Left kidney (tissue), 2 donors: ENCODE results near the gene INVS. TPM values are rescaled to one million over a fixed set of nuclear protein-coding genes. Genes with fewer than 3 reads are reported as not detected.

ENCODE experiments used
- DNase-seq: peaks from one replicate; pipeline ENCODE4 v3.0.0-alpha.2; 2013
- polyA plus RNA-seq: library from polyadenylated mRNA; unstranded; fragments of 120-200 nt; gene quantifications from one replicate; pipeline ENCODE4 v1.2.1, GENCODE V29; 2013; ENCODE audit not compliant: insufficient read length

The INVS gene
- polyA plus RNA-seq, 1 donor, result 28.9 TPM

DNA sequence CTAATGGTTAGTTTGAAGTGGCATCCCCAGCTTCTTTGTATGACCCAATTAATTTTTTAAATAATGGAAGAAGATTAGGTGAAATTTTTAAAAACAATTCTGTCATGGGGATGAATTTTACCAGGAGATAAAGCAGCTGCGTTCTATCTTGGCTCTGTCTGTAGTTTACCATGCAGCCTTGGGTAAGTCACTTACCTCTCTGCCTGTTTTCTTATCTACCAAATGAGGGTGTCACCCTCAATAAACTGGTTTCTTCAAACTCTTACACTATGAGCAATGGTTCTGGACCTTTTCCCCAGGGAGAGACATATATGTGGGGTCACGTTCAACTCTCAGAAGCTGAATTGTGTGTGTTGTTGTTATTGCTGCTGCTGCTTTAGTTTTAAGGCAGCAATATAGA lies 182.0 kb downstream of the INVS start:
- DNase-seq, result no peak

DNA sequence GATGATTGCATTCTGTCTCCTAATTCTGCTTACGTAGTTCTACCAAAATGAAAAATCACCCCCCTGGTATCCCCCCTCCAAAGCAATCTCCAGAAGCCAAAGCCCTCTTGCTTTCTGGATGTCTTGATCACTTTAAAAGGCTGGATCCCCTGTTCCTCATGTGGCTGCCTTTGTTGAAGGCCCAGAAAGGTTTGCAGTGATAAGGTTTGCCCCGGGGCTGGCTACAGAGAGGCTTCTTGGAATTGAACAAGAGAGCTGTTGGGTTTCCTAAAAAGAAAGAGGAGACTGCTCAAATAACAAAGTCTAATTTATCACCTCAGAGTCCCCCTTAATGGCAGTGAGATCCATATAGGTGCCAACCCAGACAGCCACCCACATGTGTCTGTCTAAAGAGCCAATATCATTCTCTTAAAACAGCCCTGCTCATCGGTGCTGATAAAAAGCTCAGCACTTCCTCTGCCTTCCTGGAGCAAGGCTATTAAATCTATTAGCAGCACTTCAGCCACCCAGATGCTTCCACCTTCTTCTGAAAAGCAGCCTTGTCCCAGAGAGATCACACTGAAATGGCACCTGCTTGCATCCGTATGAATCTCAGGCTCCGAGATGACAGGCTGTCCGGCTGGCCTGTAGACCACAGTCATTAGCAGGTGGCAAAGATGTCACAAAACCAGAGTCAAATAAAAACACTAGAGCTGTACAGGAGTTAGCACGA lies 182.8 kb downstream of the INVS start:
- DNase-seq, result no peak

DNA sequence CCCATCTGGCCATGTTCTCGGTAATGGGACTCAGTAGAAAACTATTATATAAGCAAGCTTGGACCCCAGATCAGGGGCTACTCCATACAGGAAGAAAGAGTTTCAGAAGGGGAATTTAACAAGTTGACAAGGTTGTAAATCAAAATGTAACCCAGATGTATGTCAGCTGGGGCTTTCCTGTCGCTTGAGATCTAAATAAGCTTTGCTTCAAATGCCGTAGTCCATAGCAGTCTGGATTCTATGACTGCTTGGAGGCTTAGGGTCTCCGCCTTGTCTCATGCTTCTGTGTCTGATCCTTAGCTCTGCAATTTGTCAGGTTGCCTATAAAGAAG lies 183.3 kb downstream of the INVS start:
- no peak for DNase-seq

DNA sequence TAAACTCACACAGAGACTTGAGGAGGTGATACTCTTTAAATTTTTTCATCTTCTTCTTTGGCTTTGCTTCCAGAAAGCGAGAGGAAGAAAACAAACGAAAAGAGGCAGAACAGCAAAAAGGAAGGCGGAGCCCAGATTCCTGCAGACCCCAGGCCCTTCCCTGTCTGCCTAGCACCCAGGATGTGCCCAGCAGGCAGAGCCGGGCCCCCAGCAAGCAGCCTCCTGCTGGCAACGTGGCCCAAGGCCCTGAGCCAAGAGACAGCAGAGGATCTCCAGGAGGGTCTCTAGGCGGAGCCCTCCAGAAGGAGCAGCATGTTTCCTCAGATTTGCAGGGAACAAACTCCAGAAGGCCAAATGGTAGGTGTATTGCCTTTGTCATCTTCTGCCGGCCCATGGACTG lies 185.2 kb downstream of the INVS start:
- DNase-seq, result no peak

DNA sequence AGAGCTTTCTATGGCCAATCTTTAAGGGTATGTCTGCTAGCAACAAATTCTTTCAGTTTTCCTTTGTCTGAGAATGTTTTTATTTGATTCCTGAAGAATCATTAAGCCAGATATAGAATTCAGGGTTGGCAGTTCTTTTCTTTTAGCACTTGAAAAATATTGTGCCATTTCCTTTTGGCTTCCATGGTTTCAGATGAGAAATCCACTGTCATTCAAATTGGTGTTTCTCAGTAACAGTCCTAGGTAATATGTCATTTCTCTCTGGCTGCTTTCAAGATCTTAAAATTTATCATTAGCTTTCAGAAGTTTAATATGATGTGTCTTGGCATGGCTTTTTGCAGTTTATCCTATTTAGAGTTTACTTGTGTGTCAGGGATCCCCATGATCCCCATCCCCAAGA lies 186.0 kb downstream of the INVS start:
- no peak for DNase-seq

DNA sequence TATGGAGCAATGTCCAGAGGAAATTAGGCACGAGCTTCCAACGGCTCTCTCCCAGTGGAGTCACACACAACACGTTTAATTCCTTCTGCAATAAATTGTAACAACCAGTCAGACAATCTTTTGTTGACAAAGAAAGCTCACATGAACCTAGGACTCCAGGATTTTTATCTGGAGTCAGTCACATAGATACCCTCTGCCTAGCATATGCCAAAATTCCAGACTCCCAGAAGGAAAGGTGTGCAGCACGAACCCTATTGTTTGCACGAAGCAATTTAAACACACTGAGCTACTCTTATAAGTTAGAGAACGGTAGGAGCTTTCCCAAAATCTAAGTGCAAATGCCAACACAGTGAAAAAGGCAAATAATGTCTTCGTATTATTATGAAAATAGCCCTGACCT lies 186.6 kb downstream of the INVS start:
- DNase-seq, result no peak

DNA sequence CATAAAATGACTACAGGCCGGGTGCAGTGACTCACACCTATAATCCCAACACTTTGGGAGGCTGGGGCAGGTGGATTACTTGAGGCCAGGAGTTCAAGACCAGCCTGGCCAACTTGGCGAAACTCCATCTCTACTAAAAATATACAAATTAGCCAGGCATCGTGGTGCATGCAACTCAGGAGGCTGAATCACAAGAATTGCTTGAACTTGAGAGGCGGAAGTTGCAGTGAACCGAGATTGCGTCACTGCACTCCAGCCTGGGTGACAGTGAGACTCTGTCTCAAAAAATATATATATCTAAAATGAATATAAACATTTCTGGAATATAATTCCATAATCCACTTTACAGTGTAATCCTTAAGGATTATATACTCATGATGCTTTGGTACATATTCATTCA lies 187.2 kb downstream of the INVS start:
- DNase-seq, result no peak

DNA sequence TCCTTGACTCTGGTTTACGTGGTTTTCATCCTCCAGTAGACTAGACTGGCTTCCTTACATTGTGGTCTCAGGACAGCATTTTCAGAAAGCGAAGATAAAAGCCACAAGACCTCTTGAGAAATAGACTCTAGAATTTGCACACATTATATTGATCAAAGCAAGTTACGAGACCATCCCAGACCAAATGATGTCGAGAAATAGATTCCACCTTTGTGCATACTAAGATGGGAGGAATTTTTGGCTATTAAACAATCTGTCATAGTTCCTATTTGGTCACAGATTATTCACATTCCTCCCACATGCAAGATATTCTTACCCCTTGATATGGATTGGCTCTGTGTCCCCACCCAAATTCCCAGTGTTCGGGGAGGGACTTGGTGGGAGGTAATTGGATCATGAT lies 188.1 kb downstream of the INVS start:
- DNase-seq, result no peak

DNA sequence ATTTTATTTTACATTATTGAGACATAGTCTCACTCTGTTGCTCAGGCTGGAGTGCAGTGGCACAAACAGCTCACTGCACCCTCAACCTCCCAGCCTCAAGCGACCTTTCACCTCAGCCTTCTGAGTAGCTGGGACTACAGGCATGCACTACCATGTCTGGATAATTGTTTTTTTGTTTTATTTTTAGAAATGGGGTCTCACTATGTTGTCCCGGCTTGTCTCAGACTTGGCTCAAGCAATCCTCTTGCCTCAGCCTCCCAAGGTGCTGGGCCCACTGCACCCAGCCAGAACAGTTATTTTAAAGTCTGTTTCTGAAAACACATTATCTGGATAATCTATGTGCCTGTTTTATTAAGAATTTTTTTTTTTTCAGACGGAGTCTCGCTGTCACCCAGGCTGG lies 191.7 kb downstream of the INVS start:
- DNase-seq, result no peak

DNA sequence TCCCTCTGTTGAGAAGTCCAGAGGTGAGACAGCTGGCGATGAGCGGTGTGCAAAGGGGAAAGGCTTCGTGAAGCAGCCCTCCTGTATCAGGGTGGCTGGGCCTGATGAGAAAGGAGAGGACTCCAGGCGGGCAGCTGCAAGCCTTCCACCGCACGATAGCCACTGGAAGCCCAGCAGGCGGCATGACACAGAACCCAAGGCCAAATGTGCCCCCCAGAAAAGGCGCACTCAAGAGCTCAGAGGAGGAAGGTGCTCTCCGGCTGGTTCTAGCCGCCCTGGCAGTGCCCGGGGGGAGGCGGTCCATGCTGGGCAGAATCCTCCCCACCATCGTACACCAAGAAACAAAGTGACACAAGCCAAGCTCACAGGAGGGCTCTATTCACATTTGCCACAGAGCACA lies 193.4 kb downstream of the INVS start:
- no peak for DNase-seq

DNA sequence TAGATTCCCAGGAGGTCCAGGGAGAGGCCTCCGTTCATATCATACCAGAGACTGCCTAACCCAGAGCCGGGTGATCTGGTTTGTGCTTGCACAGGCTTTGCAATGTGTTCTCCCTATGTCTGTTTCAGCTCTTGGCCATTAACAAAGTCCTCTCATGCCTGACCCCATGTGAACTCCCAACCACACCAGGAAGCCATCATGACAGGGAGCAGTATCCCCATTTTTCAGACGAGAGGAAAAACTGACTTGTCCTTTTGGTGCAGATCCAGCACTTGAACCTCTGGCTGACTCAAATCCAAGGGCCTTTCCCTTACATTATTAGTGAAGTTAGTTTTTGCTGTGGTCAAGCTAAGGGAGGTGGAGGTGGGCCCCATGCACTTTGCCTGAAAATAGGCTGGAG lies 195.3 kb downstream of the INVS start:
- DNase-seq, result no peak

DNA sequence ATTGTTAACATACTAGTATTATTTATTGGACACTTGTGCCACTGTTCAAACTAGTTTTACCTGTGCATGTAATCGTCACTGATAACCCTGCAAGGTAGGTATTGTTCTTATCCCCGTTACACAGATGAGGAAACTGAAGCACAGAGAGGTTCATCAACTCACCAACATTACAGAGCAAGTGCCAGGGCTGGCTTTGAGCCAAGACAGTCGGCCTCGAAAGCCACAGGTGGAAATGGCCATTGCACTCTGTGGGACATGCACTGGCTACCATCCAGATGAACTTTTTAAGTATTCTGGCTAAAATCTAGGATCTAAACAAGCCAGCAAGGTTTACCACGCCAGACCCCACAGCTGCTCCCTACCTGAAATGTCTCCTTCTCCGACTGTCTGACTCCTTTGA lies 195.8 kb downstream of the INVS start:
- no peak for DNase-seq

DNA sequence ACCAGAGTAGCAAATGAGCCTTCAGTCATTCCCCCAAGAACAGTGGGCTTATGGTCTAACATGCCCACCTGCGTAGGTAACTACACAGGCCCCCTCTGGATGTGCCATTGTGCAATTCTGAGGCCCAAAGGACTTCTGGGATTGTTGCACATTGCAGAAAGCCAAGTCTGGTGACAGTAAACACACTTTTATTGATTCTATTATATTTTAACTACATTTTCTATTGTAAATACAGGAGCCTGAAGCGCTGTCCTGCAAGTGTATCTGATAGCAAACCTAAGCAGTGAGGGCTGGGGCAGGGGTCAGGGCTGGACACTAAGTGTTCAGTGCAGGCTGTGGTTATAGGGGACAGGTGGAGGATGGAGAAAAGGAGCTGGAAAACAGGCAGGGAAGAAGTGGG lies 196.2 kb downstream of the INVS start:
- DNase-seq, result no peak

DNA sequence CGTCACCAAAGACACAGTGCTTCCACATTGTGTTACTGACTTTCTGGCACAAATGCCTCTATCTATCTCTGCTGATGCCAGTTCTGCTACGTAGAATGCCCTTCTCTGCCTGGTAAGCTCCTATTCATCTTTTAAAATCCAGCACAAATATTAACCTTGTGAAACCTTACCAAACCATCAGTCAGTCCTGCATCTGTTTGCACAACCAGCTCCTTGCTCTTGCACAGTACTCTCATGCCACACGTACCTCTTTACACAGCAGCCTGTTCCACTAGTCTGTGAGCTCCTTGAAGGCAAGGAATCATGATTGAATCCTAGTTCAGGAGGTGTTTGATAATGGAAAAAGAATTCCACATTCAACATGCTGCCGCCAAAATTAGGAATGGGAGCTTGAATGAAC lies 197.4 kb downstream of the INVS start:
- DNase-seq, result no peak

DNA sequence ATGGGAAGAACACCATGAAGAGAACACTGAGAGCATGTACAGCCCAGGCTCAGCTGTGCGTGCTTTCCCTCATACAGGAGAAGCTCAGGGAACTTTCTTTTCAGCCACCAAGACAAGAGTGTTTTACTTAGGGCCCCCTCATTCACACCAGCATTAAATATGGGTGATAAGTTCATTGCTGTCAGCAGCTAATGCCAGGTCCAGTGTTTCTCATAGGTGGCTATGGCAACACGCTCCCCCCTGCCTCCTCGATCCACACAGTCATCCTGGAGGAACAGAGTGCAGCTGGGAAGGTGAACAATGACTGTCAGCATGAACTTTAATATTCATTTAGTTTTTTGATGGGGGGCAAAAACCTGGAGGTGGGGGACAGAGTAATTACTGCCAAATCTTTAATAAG lies 199.3 kb downstream of the INVS start:
- no peak for DNase-seq

DNA sequence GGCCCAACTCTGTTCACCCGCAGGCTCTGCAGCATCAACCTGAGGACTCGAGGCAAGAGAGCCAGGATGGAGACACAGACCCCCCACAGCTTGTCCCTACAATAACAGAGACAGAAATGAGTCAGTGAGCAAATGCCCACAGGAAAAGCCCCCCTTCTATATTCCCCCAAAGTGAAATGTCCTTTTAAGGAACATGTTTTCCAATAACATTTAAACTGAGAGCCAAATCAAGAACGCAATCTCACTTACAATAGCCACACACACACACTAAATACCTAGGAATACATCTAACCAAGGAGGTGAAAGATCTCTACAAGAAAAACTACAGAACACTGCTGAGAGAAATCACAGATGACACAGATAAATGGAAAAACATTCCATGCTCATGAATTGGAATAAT lies 204.7 kb downstream of the INVS start:
- DNase-seq, result no peak

DNA sequence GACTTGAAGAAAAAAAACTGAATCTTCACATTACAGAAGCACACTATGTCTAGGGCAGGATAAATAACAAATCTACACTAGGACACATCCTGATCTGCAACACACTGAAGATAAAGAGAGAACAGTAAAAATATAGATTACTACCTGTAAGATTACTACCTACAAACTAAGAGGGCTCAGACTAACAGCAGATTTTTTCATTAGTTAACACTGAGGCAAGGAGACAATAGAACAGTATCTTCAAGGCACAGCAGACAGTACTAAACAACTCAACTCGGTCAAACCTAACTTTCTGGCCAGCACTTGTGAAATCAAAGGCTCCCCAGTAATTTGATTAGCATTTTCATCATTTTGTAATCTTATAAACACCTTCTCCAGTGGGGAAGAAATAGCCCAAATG lies 207.2 kb downstream of the INVS start:
- no peak for DNase-seq

DNA sequence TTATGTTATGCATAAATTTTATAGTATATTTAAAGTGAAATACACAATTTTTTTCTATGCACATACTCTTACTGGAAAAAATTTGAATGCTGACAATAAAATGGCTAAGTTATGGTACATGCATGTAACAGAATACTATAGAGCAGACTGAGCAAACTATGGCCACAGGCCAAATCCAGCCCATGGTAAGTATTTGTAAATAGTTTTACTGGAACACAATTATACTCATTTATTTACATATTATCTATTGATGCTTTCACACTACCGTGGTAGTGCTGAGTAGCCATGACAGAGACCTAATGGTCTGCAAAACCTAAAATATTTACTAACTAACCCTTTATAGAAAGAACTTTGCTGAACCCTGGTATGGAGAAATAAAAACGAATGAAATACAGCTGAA lies 208.0 kb downstream of the INVS start:
- no peak for DNase-seq

DNA sequence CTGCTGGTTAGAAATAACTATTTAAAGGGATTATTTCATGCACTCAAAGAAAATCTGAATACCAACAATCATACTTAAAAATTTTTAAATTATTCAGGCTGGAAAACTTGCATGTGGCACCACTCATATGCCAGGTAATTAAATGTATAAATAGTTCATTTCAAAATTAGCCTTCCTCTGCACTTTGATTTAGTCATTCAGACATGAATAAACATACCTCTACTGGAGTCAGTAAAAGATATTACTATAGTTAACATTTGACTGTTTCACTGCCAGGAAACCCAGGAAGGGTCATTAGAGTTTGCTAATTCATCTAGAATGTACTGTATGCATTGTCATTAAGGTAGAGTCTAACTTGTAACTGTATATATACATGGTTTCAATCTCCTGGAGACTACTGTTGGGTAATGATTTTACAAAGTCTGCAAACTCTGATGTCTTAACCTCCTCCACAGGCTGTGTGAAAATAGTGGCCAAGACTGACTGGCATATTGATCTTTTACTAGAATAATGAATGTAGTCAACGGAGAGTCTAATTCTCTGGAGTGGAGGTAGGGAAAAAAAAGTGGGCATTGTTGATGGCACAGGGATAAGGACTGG lies 210.0 kb downstream of the INVS start:
- no peak for DNase-seq

DNA sequence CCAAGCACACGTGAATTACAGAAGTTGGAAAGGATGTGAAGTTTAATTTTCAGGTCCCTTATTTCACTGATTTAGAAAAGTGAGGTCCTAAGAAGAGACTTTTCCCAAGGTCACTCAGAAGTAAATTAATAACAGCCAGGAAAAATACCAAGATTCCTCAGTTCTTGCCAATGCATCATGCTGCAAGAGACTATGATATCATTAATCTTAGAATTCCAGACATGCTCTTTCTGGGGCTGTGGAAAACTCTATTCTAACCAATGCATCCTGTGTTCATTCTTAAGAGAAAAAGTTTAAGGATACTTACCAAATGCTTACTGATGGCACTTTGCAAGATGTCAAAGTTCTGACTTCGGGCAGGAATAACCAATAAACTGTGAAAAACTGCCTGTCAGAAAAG lies 210.9 kb downstream of the INVS start:
- no peak for DNase-seq

DNA sequence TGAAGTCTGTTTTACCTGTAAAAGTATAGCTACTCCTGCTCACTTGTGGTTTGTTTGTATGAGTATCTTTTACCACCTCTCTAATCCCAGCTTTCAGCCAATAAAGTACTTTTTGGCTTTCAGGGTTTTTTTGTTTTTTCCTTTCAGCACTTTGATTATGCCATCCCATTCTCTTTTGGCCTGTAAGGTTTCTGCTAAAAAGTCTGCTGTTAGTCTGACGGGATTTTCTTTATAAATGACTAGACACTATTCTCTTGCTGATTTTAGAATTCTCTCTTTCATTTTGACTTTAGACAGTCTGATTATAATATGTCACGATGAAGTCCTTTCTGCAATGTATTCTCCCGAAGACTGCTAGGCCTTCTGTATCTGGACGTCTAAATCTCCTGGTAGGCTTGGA lies 216.5 kb downstream of the INVS start:
- no peak for DNase-seq

DNA sequence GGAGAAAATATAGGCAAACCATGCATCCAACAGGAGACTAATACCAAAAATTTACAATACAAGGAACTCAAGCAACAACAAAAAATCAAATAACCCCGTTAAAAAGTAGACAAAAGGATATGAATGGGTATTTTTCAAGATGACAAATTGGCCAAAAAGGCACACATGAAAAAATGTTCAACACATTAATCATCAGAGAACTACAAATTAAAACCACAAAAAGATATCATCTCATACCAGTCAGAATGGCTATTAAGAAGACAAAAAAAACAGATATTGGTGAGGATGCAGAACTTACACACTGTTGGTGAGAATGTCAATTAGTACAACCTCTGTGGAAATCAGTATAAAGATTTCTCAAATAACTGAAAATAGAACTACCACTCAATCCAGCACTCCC lies 218.7 kb downstream of the INVS start:
- no peak for DNase-seq

DNA sequence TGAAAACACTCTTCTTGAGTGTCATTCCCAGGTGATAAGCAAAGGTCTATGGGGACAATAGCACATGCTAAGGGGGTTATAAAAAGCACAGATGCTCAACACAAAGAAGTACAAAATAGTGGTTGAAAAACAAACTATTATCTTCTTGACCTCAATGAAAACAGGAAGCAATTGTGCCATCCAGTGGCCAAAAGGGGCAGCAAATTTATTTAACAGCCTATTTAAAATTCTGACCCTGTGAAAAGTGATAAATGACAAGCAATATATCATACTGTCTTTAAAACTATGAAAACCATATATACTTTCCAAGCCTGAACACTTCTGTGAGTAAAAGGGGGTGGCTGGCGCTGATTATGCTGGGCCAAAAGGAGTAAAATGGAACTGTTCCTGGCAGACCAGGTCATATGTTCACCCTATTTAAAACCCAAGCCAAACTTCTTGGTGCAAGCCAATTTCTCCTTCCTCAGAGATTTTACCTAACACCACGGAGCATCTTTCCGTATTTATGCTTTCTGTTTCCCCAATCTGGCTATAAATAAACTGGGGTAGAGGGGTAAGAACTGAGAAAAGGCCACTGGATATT lies 224.0 kb downstream of the INVS start:
- peak; percentile 19 for DNase-seq

DNA sequence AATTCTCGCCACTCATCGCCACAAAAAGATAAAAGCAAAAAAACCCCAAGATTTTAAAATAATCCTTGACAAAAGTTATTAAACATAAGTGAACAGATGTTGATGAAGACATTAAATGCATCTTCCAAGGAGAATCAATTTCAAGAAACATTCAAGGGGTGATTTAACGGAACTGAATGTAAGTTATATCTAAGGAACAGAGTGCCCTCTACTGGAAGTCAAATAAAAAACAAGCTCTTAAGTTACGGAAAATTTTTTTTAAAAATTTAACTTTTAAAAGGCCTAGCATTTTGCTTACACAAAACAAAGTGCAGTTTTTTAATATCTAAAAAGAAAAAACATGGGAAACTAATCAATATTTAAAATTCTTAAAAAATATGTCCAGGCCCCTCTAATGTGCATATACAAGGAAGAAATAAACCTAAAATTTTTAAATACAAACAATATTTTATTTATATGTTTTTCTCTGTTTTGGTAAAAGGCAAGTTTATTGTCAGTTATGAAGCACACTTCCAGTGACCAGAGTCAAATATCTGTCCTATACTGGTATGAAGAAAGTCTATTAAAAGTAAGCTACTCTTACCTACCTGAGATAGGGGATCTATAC lies 225.7 kb downstream of the INVS start:
- DNase-seq, result peak; percentile 17
